CD4-positive, alpha-beta T cell treated with Interleukin-10 for 1 hour (primary cell): ENCODE data around the gene ARID3C.
"Not testable (repeated sequence)": the region's sequence is repeated elsewhere in the genome, so short reads cannot be mapped to it uniquely, and the experiment has no call there.

ENCODE experiments used
- DNase-seq: peaks from one replicate; pipeline ENCODE4 v3.0.0-alpha.2; 2020

The ARID3C gene

GRCh38 chr9:34651876-34652601 lies 23.2 kb upstream of the ARID3C start, which contains the start of gene IL11RA:
IL11RA (plus strand) TSS chr9:34652185; CDS start chr9:34655218, 3,033 bp downstream.
- DNase-seq, result no peak

DNA sequence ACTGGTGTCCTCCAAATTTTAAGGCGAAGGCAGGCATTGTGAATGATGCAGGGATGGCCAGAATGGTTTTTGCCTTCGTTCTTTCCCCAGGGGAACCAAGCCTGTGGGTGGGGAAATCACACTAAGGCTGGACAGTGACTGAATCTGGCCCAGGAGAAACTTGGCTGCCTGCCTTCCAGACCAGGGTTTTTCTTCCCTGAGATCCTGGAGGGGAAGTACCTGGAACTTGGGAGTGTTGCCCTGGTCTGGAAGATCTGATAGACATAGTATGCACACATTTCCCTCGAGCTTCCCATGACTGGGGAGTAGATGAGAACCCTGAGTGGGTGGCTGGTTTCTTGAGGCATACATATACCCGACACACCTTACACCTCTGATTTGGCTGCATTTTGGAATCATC lies 22.5 kb upstream of the ARID3C start:
- DNase-seq, result no peak

GRCh38 chr9:34650816-34651215 lies 21.9 kb upstream of the ARID3C start:
- DNase-seq, result no peak

- DNase-seq, result no peak
Measured at GRCh38 chr9:34648673-34649072, 19.8 kb upstream of the ARID3C start.

GRCh38 chr9:34647651-34648050 lies 18.8 kb upstream of the ARID3C start:
- DNase-seq, result no peak

GRCh38 chr9:34647084-34647403 lies 18.2 kb upstream of the ARID3C start:
- no peak for DNase-seq

DNA sequence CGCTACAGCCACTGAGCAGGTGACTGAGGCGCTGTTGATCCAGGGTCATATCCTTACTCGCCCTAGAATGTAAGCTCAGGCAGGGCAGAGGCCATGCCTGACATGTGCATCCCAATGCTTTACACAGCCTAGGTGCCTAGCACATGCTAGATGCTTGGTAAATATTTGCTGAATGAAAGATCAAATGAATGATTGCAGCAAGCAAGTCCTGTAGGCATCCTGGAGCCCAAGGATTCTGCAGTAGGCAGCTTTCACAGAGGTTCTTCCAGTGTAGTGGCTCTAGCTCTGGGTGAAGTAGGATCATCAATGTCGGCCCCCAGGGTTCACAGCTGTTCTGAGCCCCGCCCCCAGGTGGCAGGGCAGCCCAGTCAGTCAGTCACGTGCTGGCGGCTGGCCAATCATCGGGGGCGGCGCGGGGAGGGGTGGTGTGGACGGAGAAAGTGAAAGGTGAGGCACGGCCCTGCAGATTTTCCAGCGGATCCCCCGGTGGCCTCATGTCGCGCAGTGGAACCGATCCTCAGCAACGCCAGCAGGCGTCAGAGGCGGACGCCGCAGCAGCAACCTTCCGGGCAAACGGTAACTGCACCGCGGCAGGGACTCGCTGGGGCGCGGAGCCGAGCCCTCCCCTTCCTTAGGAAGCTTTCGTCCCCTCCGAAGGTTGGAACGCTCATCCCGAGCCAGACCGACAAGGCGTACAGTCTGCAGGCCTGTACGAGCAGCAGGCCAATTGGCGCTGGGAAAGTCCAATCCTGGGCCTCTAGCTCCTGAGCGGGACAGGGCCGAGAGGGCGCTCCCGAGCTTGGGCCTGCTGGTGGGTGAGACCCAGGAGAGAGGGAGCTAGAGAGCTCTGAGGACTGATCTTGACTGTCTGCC lies 17.6 kb upstream of the ARID3C start, which contains the start of gene GALT:
GALT (plus strand) TSS at position 465 of the 873 bp plus-strand sequence; CDS start at position 495, 30 bp downstream.
- DNase-seq, result peak; percentile 97

DNA sequence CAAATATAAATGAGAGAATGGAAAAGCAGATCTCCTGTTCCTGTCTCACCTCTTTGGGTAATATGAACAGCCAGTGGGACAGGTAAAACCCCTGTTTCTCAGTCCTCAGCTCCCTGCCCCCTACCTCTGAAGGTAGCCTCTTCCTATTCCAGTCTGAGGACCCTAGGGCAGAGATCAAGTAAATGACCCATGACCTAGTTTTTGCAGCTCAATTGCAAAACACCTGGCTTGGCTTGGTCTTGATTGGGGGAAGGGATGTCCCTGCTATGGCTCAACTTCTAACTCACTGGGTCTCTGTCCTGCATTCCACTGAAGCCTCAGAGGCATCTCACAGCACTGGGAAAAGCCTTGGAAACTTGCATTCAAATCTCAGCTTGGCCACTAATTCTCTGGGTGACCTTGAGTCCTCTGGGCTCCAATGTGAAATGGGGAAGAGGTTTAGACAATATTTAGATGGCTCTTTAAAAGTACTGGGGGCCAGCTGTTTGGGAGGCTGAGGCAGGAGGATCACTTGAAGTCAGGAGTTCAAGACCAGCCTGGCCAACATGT lies 16.0 kb upstream of the ARID3C start:
- no peak for DNase-seq

- DNase-seq, result no peak
Measured at GRCh38 chr9:34642679-34643078, 13.8 kb upstream of the ARID3C start.

DNA sequence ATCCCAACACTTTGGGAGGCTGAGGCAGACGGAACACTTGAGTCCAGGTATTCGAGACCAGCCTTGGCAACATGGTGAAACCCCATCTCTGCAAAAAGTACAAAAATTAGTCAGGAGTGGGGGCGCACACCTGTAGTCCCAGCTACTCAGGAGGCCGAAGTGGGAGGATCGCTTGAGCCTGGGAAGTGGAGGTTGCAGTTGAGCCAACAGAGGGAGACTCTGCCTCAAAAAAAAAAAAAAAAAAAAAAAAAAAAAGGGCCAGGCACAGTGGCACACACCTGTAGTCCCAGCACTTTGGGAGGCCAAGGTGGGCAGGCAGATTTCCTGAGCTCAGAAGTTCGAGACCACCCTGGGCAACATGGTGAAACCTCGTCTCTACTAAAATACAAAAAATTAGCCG lies 10.5 kb upstream of the ARID3C start:
- not testable (repeated sequence) for DNase-seq

GRCh38 chr9:34638138-34638445 lies 9.2 kb upstream of the ARID3C start:
- DNase-seq, result no peak

GRCh38 chr9:34637356-34638137 lies 8.7 kb upstream of the ARID3C start, which contains the start of gene SIGMAR1:
SIGMAR1 (minus strand) TSS chr9:34637787; CDS start chr9:34637697, 90 bp downstream.
- peak; percentile 96 for DNase-seq

DNA sequence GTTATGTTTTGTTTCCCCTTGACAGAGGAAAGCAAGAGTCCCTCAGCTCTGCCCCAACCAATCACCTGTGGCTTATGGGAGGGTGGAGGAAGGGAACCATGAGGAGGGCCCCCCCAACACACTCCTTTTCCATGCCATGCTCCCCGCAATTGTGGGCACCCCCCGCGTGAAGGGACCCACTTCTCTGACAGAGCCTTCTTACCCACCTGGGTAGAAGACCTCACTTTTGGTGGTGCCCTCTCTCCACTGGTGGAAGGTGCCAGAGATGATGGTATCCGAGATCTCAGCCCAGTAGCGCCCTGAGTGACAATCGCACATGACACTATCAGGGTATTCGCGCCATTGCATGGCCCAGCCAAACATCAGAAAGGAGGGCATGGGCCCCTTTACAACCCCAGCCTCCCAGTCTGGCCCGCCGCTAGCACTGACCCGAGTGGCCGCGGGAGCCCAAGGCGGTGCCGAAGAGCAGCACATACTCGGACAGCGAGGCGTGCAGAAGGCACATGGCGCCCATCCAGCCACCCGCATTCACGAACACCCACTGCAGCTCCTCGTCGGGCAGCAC lies 8.0 kb upstream of the ARID3C start:
- peak; percentile 14 for DNase-seq

- DNase-seq, result no peak
Measured at GRCh38 chr9:34635556-34635955, 6.7 kb upstream of the ARID3C start.

GRCh38 chr9:34634551-34635248 lies 5.8 kb upstream of the ARID3C start:
- no peak for DNase-seq

DNA sequence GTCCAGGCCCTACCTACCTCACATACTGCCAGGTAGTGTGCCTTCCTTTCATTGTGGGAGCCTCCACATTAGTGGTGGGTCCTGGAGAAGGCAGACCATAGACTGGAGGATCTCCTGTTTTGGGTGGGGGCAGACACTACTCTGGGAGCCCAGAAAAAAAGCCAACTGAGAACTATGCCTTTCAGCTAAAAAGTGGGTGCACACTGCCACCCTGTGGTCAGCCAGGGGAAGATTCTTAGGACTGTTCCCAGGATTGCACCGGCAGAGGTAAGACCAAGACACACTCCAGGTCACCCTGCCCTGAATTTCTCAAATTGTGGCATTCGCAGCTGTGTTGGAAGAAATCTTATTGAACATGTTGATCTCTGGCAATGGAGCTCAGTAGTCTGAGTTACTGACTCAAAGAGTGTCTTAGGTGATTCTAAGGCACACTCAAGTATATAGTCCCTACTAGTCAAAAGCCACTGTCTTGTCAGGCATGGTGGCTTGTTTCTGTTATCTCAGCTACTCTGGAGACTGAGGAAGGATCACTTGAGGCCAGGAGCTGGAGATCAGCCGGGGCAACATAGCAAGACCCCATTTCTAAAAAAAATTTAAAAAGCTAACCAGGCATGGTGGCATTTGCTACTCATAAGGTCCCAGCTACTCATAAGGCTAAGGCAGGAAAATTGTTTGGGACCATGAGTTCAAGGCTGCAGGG lies 5.1 kb upstream of the ARID3C start:
- peak; percentile 84 for DNase-seq

GRCh38 chr9:34633166-34633565 lies 4.3 kb upstream of the ARID3C start:
- DNase-seq, result no peak

DNA sequence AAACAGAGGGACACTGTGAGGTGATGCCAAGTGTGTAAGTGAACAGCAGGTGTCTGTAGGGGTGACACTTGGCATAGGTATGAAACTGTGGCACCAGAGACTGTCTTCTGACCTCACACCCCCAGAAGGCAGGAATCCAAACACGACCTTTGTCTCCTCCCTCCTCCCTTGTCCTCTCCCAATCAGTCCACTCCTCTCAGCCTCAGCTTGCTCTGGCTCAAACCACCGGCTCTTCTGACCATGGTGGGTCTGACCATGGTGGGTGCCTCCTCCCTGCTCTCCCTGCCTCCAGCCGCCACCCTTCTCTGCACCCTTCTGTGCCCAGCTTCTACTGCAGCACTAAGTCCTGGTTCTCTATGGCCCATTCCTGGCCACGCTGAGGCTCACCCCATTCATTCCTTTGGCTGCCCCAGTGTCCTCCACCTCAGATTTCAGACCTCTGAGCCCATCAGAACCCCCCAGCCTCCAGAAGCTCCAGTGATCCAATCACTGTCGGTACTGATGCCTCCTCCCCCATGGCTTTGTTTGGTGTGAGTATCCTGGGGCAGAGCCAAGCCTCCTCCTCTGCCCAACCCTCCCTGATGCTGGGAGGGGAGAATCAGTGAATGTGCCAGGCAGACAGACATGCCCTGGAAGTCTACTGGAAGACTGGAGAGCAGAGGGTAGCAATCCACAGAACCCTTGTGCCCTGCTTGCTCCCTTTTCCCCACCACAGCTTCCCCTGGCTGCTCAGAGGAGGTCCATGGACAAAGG lies 1.7 kb upstream of the ARID3C start:
- no peak for DNase-seq

DNA sequence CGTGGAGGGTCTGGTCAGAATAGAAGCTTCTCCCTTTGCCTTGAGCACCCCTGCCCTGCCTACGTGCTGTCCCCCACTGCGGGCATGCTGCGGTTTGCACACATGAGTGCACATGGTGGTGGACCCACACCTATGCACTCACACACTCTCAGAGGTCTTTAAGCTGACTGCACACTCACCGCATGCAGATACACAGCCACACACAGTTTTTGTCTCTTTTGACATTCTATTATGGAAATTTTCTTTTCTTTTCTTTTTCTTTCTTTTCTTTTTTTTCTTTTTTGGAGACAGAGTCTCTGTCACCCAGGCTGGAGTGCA lies 584 bp upstream of the ARID3C start:
- DNase-seq, result no peak

- no peak for DNase-seq
Measured at GRCh38 chr9:34627716-34628655, 880 bp downstream of the ARID3C start.
